ENCODE results near the gene VARS1. TPM values are rescaled to one million over a fixed set of nuclear protein-coding genes. Genes with fewer than 3 reads are reported as not detected.
"Not testable (repeated sequence)": the region's sequence is repeated elsewhere in the genome, so short reads cannot be mapped to it uniquely, and the experiment has no call there.

Gene VARS1
- total RNA-seq, 2 donors from 2014 or later: 58.0 to 73.7 TPM

DNA sequence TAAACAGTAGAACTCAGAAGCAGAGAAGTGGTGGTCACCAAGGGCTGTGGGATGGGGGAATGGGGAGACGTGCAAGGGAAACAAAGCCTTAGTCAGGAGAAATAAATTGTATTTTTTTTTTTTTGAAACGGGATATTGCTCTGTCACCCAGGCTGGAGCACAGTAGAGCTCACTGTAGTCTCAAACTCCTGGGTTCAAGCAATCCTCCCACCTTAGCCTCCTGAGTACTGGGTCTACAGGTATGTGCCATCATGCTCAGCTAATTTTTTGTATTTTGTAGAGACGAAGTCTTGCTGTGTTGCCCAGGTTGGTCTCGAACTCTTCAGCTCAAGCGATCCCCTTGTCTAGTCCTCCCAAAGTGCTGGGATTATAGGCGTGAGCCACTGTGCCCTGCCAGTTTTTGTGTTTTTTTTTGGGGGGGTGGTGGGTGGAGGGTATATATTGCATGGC, 35.4 kb upstream of the VARS1 start:
- H3K4me1 Mint-ChIP-seq: peaks cover 25% of the 10 kb centered on the region
- no peak for DNase-seq
- ATAC-seq: no peak
- peak overlapping the region; percentile 94 for H3K4me3 Mint-ChIP-seq
- H3K36me3 Mint-ChIP-seq (ENCODE audit: low read depth): peaks cover 2% of the 10 kb centered on the region
- H3K27ac Mint-ChIP-seq: peak overlapping the region; percentile 94
- H3K27me3 Mint-ChIP-seq: no peaks in the 10 kb centered on the region
- H3K9me3 ChIP-seq (ENCODE audit: control insufficient read depth, low read length, poor library complexity, severe bottlenecking): no peaks in the 10 kb centered on the region

DNA sequence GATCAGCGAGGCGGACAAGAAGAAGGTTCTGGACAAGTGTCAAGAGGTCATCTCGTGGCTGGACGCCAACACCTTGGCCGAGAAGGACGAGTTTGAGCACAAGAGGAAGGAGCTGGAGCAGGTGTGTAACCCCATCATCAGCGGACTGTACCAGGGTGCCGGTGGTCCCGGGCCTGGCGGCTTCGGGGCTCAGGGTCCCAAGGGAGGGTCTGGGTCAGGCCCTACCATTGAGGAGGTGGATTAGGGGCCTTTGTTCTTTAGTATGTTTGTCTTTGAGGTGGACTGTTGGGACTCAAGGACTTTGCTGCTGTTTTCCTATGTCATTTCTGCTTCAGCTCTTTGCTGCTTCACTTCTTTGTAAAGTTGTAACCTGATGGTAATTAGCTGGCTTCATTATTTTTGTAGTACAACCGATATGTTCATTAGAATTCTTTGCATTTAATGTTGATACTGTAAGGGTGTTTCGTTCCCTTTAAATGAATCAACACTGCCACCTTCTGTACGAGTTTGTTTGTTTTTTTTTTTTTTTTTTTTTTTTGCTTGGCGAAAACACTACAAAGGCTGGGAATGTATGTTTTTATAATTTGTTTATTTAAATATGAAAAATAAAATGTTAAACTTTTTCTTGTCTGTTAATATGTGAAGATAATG, 34.2 kb upstream of the VARS1 start:
- Mint-ChIP-seq H3K27me3 (no peaks in the 10 kb centered on the region), H3K4me1 (peaks cover 27% of the 10 kb centered on the region), H3K27ac (peak overlapping the region; percentile 94), H3K36me3 (ENCODE audit: low read depth) (peaks cover 2% of the 10 kb centered on the region), H3K4me3 (peak overlapping the region; percentile 94)
- no peak for DNase-seq
- peak; percentile 17 for ATAC-seq
- H3K9me3 ChIP-seq (ENCODE audit: control insufficient read depth, low read length, poor library complexity, severe bottlenecking): no peaks in the 10 kb centered on the region

DNA sequence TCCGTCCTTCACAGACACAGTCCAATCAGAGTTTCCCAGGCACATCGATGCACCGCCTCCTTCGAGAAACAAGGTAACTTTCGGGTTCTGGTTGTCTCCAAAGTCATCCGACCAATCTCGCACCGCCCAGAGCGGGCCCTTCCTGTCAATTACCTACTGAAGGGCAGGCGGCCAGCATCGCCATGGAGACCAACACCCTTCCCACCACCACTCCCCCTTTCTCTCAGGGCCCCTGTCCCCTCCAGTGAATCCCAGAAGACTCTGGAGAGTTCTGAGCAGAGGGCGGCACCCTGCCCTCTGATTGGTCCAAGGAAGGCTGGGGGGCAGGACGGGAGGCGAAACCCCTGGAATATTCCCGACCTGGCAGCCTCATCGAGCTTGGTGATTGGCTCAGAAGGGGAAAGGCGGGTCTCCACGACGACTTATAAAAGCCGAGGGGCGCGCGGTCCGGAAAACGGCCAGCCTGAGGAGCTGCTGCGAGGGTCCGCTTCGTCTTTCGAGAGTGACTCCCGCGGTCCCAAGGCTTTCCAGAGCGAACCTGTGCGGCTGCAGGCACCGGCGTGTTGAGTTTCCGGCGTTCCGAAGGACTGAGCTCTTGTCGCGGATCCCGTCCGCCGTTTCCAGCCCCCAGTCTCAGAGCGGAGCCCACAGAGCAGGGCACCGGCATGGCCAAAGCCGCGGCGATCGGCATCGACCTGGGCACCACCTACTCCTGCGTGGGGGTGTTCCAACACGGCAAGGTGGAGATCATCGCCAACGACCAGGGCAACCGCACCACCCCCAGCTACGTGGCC, 31.9 kb upstream of the VARS1 start, which contains the start of gene HSPA1B:
Gene HSPA1B, plus strand, starts transcription at position 453 of the 794 bp plus-strand sequence. Its CDS starts 213 bp downstream, at position 666.
- H3K27ac Mint-ChIP-seq: peak within 1 kb of the TSS; percentile 95
- peaks cover 27% of the 10 kb centered on the region for H3K4me1 Mint-ChIP-seq
- ATAC-seq (peak; percentile 74), DNase-seq (peak; percentile 62 to 82 (median 74))
- no peaks in the 10 kb centered on the region for H3K27me3 Mint-ChIP-seq
- H3K9me3 ChIP-seq (ENCODE audit: control insufficient read depth, low read length, poor library complexity, severe bottlenecking): no peaks in the 10 kb centered on the region
- peak within 1 kb of the TSS; percentile 96 for H3K4me3 Mint-ChIP-seq
- no peaks in the 10 kb centered on the region for H3K36me3 Mint-ChIP-seq (ENCODE audit: low read depth)

DNA sequence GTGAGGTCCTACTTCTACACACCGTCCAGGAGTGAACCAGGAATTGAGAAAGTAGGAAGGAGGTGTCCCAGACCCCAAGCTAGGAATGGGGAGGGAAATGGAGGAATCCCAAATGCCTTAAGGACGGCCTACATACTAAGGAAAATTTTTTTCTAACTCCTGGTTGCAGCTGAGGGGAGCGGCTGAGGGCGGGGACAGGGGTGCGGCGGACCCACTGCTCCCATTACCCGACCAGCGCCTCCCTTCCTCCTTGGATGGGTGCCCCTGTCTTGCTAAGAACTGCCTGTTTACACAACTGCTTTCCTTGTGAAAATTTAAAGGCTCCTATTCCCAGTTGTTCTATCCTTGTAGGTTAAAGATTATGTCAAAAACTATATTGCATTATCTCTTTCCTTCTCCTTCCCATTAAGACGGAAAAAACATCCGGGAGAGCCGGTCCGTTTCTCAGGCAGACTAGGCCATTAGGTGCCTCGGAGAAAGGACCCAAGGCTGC, 31.3 kb upstream of the VARS1 start:
- Mint-ChIP-seq H3K4me3 (peak overlapping the region; percentile 96), H3K36me3 (ENCODE audit: low read depth) (peaks cover 2% of the 10 kb centered on the region), H3K27me3 (no peaks in the 10 kb centered on the region), H3K27ac (peak overlapping the region; percentile 95), H3K4me1 (peaks cover 32% of the 10 kb centered on the region)
- no peaks in the 10 kb centered on the region for H3K9me3 ChIP-seq (ENCODE audit: control insufficient read depth, low read length, poor library complexity, severe bottlenecking)
- DNase-seq: no peak
- peak; percentile 10 for ATAC-seq

DNA sequence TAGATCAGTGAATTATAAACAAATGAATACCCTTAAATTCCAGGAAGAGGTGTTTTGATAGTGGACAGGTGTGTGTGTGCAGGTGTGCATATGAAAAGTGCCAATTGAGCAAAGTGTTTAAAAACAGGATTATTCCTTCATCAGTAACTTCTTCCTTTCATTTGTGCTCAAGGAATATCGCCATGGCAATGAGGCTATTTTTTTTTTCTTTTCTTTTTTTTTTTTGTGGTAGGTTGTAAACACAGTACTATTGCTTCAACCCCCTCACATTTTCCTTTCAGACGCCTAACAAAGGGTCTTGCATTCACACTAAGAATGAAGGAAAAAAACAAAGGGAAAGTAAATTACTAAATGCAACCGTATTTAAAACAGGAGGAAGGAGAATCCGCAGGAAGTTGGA, 30.0 kb upstream of the VARS1 start:
- peaks cover 2% of the 10 kb centered on the region for H3K36me3 Mint-ChIP-seq (ENCODE audit: low read depth)
- H3K4me3 Mint-ChIP-seq: peak overlapping the region; percentile 53
- no peaks in the 10 kb centered on the region for H3K27me3 Mint-ChIP-seq
- H3K4me1 Mint-ChIP-seq: peaks cover 31% of the 10 kb centered on the region
- DNase-seq (no peak), ATAC-seq (no peak)
- H3K27ac Mint-ChIP-seq: peak overlapping the region; percentile 95
- H3K9me3 ChIP-seq (ENCODE audit: control insufficient read depth, low read length, poor library complexity, severe bottlenecking): no peaks in the 10 kb centered on the region

DNA sequence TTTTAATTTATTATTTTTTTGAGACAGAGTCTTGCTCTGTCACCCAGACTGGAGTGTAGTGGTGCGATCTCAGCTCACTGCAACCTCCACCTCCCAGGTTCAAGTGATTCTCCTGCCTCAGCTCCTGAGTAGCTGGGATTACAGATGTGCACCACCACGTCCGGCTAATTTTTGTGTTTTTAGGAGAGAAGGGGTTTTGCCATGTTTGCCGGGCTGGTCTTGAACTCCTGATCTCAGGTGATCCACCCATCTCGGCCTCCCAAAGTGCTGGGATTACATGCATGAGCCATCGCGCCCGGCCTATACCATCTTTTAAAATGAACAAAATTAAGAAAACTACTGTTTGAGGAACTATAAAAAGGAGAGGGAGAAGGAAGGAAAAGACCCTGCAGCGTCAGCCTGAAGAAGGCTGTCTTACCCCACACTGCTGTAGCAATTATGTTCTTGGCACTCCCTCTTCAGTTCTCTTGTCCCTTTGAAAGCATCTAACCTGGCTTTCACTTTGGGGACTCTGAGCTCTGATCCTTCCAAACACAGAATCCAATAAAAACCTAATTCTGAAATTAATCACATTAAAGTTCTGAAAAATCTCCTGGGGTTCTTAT, 28.1 kb upstream of the VARS1 start:
- H3K9me3 ChIP-seq (ENCODE audit: control insufficient read depth, low read length, poor library complexity, severe bottlenecking); H3K36me3 Mint-ChIP-seq (ENCODE audit: low read depth); H3K4me3 Mint-ChIP-seq; ATAC-seq; DNase-seq; H3K27me3 Mint-ChIP-seq: not testable (repeated sequence)
- Mint-ChIP-seq H3K4me1 (peaks cover 28% of the 10 kb centered on the region), H3K27ac (peak overlapping the region; percentile 96)

DNA sequence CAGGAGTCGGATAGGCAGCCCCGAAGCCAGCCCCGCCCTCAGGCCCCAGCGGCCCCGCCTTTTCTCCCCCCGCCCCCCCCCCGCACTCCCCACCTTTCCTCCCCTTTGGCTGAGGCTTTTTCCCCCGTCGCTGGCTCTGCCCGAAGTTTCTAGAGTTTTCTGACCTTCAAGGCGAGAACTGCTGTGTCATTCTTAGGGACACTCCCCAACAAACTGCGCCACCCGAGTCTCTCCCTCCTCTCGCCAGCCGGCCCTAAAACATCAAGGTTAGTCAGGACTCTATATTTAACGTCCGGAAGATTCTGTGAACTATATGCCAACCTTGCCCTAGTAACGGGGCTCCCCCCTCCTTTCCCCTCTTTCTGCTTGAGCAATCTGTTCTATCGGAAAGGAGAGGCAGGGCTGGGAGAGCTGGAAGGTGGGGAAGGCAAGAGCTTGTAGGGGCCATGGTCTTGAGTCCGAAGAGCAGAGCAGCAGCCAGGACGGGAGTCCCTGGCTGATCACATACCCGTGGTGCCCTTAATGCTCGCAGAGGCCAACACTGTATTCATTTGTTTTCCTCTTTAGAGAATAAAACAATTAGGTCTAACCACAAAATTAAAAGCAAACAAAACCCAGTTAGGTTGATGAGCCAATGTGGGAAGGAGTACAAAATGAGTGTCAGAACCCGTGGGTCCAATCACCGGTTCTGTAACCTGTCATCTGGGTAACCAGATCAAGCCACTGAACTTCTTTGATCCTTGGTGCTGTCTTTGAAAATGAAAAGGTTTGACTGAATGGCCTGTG, 26.7 kb upstream of the VARS1 start:
- Mint-ChIP-seq H3K36me3 (ENCODE audit: low read depth) (peaks cover 2% of the 10 kb centered on the region), H3K4me3 (peak overlapping the region; percentile 98), H3K4me1 (peaks cover 38% of the 10 kb centered on the region), H3K27ac (peak overlapping the region; percentile 96), H3K27me3 (no peaks in the 10 kb centered on the region)
- peak; percentile 25 to 55 (median 52) for DNase-seq
- peak; percentile 63 for ATAC-seq
- no peaks in the 10 kb centered on the region for H3K9me3 ChIP-seq (ENCODE audit: control insufficient read depth, low read length, poor library complexity, severe bottlenecking)

DNA sequence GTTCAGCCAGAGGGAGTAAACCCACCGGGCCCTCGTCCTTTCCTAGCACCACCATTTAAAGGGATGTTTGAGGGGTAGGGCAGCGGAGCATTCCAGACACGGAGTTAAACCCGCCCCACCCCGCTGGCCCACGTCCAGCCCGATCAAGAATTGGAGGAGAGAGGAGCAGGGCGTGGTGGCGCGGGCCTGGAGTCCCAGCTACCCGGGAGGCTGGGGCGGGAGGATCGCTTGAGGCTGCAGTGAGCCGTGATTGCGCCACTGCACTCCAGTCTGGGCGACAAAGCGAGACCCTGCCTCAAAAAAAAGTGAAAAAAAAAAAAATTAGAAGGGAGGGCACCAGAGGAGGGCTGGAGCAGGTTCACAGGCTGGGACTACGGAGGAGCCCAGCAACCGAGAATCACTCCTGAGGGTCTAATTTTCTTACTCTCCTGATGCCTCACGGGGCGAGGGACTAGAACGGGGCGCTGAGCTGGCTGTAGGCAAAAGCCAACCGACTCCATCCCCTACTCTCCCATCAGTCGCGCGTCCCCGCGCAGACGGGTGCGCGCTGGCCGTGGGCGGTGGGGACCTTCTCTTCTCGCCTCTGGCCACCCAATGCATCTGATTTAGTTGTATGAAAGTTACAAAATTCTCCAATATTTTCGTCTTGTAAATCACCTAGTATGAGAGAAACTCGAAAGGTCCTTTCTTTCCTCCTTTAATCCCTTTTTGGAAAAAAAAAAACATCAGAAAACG, 25.9 kb upstream of the VARS1 start:
- no peak for DNase-seq
- Mint-ChIP-seq H3K4me3 (peak overlapping the region; percentile 98), H3K27ac (peak overlapping the region; percentile 96), H3K4me1 (peaks cover 34% of the 10 kb centered on the region), H3K27me3 (no peaks in the 10 kb centered on the region), H3K36me3 (ENCODE audit: low read depth) (peaks cover 2% of the 10 kb centered on the region)
- H3K9me3 ChIP-seq (ENCODE audit: control insufficient read depth, low read length, poor library complexity, severe bottlenecking): no peaks in the 10 kb centered on the region
- peak; percentile 10 for ATAC-seq

DNA sequence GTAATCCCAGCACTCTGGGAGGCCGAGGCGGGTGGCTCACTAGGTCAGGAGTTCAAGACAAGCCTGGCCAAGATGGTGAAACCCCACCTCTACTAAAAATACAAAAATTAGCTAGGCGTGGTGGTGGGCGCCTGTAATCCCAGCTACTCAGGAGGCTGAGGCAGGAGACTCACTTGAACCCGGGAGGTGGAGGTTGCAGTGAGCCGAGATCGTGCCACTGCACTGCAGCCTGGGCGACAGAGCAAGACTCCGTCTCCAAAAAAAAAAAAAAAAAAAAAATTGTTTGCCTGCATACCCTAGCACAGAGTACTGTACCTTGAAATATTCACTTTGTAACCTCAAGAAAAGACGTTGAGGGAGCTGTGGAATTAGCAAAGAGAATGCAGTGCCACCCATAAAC, 24.8 kb upstream of the VARS1 start:
- not testable (repeated sequence) for DNase-seq; H3K9me3 ChIP-seq (ENCODE audit: control insufficient read depth, low read length, poor library complexity, severe bottlenecking); H3K36me3 Mint-ChIP-seq (ENCODE audit: low read depth); ATAC-seq; H3K27me3 Mint-ChIP-seq
- peak overlapping the region; percentile 96 for H3K27ac Mint-ChIP-seq
- H3K4me1 Mint-ChIP-seq: peaks cover 33% of the 10 kb centered on the region
- H3K4me3 Mint-ChIP-seq: peak overlapping the region; percentile 98

DNA sequence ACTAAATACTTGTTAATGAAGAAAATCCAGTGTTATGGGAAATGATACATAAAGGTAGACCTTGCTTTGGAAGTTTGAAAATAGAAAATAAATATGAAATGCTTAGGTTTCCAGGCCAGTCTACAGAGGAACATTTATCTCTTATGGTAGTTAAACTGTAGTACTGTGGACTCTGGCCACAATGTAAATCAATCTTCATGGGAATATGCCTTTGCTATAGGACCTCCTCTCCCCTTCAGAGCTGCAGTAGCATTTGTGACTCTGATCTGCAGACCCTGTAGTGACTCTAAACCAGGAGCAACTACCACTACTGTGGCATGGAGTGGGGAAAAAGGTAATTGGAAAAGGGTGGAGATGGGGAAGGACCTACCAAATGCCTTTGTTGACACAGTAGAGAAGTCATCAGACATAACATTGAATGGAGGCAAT, 24.3 kb upstream of the VARS1 start:
- Mint-ChIP-seq H3K36me3 (ENCODE audit: low read depth) (peaks cover 2% of the 10 kb centered on the region), H3K4me3 (peak overlapping the region; percentile 62), H3K4me1 (peaks cover 30% of the 10 kb centered on the region), H3K27me3 (no peaks in the 10 kb centered on the region), H3K27ac (peak overlapping the region; percentile 96)
- DNase-seq: no peak
- no peaks in the 10 kb centered on the region for H3K9me3 ChIP-seq (ENCODE audit: control insufficient read depth, low read length, poor library complexity, severe bottlenecking)
- ATAC-seq: no peak

DNA sequence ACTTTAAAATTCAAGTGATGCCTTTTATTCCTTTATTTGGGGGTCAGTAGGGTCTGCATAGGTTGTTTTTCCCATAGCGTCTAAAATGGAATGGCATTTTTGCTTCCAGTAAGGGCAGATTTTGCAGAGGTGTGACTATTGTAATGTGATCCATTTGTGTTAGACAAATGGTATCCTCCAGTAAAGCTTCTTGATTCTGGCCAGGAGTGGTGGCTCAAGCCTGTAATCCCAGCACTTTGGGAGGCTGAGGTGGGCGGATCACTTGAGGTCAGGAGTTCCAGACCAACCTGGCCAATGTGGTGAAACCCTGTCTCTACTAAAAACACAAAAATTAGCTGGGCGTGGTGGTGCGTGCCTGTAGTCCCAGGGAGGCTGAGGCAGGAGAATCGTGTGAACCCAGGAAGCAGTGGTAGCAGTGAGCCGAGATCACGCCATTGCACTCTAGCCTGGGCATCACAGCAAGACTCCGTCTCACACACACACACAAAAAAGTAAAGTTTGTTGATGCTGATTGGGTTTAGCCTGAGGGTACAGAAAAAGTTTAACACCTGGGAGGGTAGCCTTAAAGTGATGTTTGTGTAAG, 22.5 kb upstream of the VARS1 start:
- peaks cover 39% of the 10 kb centered on the region for H3K4me1 Mint-ChIP-seq
- not testable (repeated sequence) for H3K27me3 Mint-ChIP-seq; DNase-seq; H3K36me3 Mint-ChIP-seq (ENCODE audit: low read depth); H3K9me3 ChIP-seq (ENCODE audit: control insufficient read depth, low read length, poor library complexity, severe bottlenecking); ATAC-seq
- peak overlapping the region; percentile 96 for H3K27ac Mint-ChIP-seq
- H3K4me3 Mint-ChIP-seq: peak overlapping the region; percentile 93
